Thoracic aorta (tissue), 2 donors: ENCODE data around the gene PEAK3. TPM values are rescaled to one million over a fixed set of nuclear protein-coding genes. Genes with fewer than 3 reads are reported as not detected.
A peak's percentile ranks its signal among the peaks of the same experiment; 100 is the strongest.

Experiments
- ATAC-seq: fragments of 150-250 bp; one replicate; pipeline ENCODE4 v1.8.0; 2017; ENCODE audit warnings: low read depth; ENCODE audit not compliant: insufficient number of reproducible peaks, low FRiP score
- DNase-seq: peaks from one replicate; pipeline ENCODE4 v3.0.0-alpha.2; 2020; ENCODE audit warnings: low spot score
- H3K27ac ChIP-seq, 2 donors: fragments of 200-600 bp; sonication (generic); 1 replicate in 1 of 2; 2 replicates in 1 of 2; pipeline ENCODE4 v1.5.1; 2016; ENCODE audit warnings: mild to moderate bottlenecking in 2 of 2, moderate library complexity in 2 of 2
- H3K27me3 ChIP-seq: fragments of 200-600 bp; sonication (generic); replicated peaks from 2 replicates; pipeline ENCODE4 v1.6.0; 2016; ENCODE audit warnings: mild to moderate bottlenecking; ENCODE audit not compliant: insufficient read depth
- H3K36me3 ChIP-seq: fragments of 200-600 bp; sonication (generic); one replicate; pipeline ENCODE4 v1.5.1; 2016
- H3K4me1 ChIP-seq, 2 donors: fragments of 200-600 bp; sonication (generic); 1 replicate in 1 of 2; 2 replicates in 1 of 2; pipeline versions ENCODE4 v1.5.1 to v1.6.0; 2016; ENCODE audit warnings: low read depth in 2 of 2, mild to moderate bottlenecking in 1 of 2; ENCODE audit not compliant: control insufficient read depth in 1 of 2
- H3K4me3 ChIP-seq: fragments of 200-600 bp; sonication (generic); 2 replicates; pipeline ENCODE4 v1.5.1; 2016; ENCODE audit warnings: mild to moderate bottlenecking
- H3K9me3 ChIP-seq: fragments of 200-600 bp; sonication (generic); 2 replicates; pipeline ENCODE4 v1.5.1; 2016
- CTCF ChIP-seq: fragments of 200-600 bp; sonication (generic); IDR thresholded peaks from one replicate; pipeline ENCODE4 v1.5.1; 2019; ENCODE audit warnings: antibody characterized with exemption
- total RNA-seq, 2 donors: library from RNA; depleted of rRNA; stranded (reverse); fragments of >200 nt; gene quantifications; one replicate each; pipeline versions ENCODE4 v1.1.0 to v1.2.3, GENCODE V29; 2016

PEAK3 gene
- total RNA-seq, 2 donors from 2014 or later: 1.2 to 3.0 TPM

DNA sequence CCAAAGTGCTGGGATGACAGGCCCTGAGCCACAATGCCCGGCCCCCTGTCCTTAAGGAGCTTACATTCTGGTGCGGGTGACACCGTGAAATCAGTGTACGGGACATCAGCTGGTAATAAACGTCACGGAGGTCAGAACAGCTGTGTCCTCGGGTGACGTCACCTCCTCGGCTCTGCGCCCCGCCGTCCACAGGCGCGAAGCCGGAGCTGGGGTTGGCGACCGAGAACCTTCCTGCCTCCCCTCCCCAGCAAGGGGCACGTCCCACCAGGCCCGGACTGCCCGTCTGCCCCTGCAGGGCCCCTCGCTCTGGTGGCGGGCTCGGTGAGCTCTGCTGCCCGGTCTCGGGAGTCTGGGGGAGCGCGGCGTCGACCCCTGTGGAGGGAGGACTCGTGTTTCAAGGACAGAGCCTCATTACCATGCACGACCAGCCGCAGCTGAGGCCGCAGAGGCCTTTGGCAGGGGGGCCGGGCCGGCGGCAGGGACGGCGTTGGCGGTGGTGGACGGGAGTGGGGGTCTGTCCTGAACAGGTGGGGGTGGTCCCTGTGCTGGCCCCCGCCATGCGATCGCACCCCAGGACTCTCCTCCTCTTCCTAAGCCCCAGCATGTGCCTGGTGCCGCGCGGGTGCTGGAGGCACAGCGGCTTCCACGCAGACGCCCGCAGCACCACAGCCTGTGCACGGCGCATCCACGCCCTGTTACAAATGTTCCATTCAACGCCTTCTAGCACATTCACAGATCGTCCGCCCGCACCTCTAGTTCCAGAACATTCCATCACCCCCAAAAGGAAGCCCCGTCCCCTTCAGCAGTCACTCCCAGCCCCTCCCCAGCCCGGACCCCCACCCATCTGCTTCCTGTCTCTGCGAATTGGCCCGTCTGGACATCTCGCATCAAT is 20.6 kb upstream of the PEAK3 start:
- Histone ChIP-seq H3K27ac (no peak overlapping the region), H3K9me3 (no peaks in the 10 kb centered on the region), H3K36me3 (no peaks in the 10 kb centered on the region), H3K4me3 (no peak overlapping the region), H3K4me1 (peaks cover 0 to 9% of the 10 kb centered on the region in 2 donors), H3K27me3 (peaks cover 5% of the 10 kb centered on the region)
- no peak for TF ChIP-seq CTCF
- no peak for DNase-seq
- no peak for ATAC-seq

- H3K4me3 ChIP-seq: no peak overlapping the region
- DNase-seq: no peak
- H3K4me1 ChIP-seq: peaks cover 0 to 8% of the 10 kb centered on the region in 2 donors
- no peaks in the 10 kb centered on the region for H3K9me3 ChIP-seq
- no peak overlapping the region for H3K27ac ChIP-seq
- no peaks in the 10 kb centered on the region for H3K36me3 ChIP-seq
- H3K27me3 ChIP-seq: no peaks in the 10 kb centered on the region
- ATAC-seq: no peak
- TF ChIP-seq CTCF: no peak
These were observed 18.6 kb upstream of the PEAK3 start for GRCh38 chr19:2300533-2300932.

GRCh38 chr19:2296141-2296540 is 14.2 kb upstream of the PEAK3 start:
- Histone ChIP-seq H3K4me1 (peaks cover 8 to 27% of the 10 kb centered on the region in 2 donors), H3K4me3 (no peak overlapping the region), H3K36me3 (no peaks in the 10 kb centered on the region), H3K27me3 (no peaks in the 10 kb centered on the region), H3K27ac (no peak overlapping the region), H3K9me3 (no peaks in the 10 kb centered on the region)
- DNase-seq (no peak), ATAC-seq (no peak)
- no peak for TF ChIP-seq CTCF

GRCh38 chr19:2294687-2295335 is 12.8 kb upstream of the PEAK3 start:
- Histone ChIP-seq H3K4me1 (peaks cover 21 to 40% of the 10 kb centered on the region in 2 donors), H3K27me3 (no peaks in the 10 kb centered on the region), H3K27ac (peak overlapping the region; percentile 31 to 69), H3K9me3 (no peaks in the 10 kb centered on the region), H3K36me3 (no peaks in the 10 kb centered on the region), H3K4me3 (peak overlapping the region; percentile 53)
- no peak for TF ChIP-seq CTCF
- DNase-seq (no peak), ATAC-seq (peak; percentile 31)

GRCh38 chr19:2291185-2291751 is 9.3 kb upstream of the PEAK3 start:
- H3K9me3 ChIP-seq: no peaks in the 10 kb centered on the region
- H3K27ac ChIP-seq: no peak overlapping the region
- peaks cover 7% of the 10 kb centered on the region for H3K27me3 ChIP-seq
- no peak for TF ChIP-seq CTCF
- peaks cover 24 to 49% of the 10 kb centered on the region in 2 donors for H3K4me1 ChIP-seq
- peaks cover 3% of the 10 kb centered on the region for H3K36me3 ChIP-seq
- peak overlapping the region; percentile 63 for H3K4me3 ChIP-seq
- DNase-seq (no peak), ATAC-seq (no peak)
